Keratinocyte (primary cell): ENCODE results near the gene REV1. TPM values are rescaled to one million over a fixed set of nuclear protein-coding genes. Genes with fewer than 3 reads are reported as not detected.

Experiments
- DNase-seq: peaks from one replicate; pipeline ENCODE4 v3.0.0-alpha.2; 2011; ENCODE audit warnings: low read depth, missing footprints, low spot score
- FAIRE-seq: peaks from 2 replicates; lab custom pipeline; 2011; peaks lifted over from hg19 to GRCh38; lab: Jason Lieb, UNC
- H2AFZ ChIP-seq: 2 replicates; pipeline ENCODE4 v1.6.0; 2012; ENCODE audit warnings: low read length, control low read depth, inconsistent platforms; ENCODE audit not compliant: control insufficient read depth
- H3K27ac ChIP-seq: 2 replicates; pipeline ENCODE4 v1.5.1; 2011; ENCODE audit warnings: low read length; ENCODE audit not compliant: control insufficient read depth, insufficient read depth
- H3K27me3 ChIP-seq: 3 replicates; pipeline ENCODE4 v1.6.0; 2011; ENCODE audit warnings: low read length; ENCODE audit not compliant: control insufficient read depth, insufficient read depth; ENCODE audit errors: extremely low read depth
- H3K36me3 ChIP-seq, 2 experiments: 2 replicates in 1 of 2; 3 replicates in 1 of 2; pipeline ENCODE4 v1.5.1; 2011; ENCODE audit warnings: low read length in 2 of 2, mild to moderate bottlenecking in 1 of 2; ENCODE audit not compliant: control insufficient read depth in 2 of 2, insufficient read depth in 2 of 2; ENCODE audit errors: extremely low read depth in 1 of 2
- H3K4me1 ChIP-seq: 3 replicates; pipeline ENCODE4 v1.5.1; 2011; ENCODE audit warnings: low read length; ENCODE audit not compliant: control insufficient read depth, insufficient read depth; ENCODE audit errors: extremely low read depth
- H3K4me2 ChIP-seq: 3 replicates; pipeline ENCODE4 v1.6.0; 2011; ENCODE audit warnings: low read depth, low read length; ENCODE audit not compliant: control insufficient read depth, insufficient read depth; ENCODE audit errors: extremely low read depth
- H3K4me3 ChIP-seq, 3 experiments: fragments of 200-600 bp in 1 of 3; sonication (generic) in 1 of 3; 2 replicates in 2 of 3; 3 replicates in 1 of 3; pipeline ENCODE4 v1.5.1; 2011 to 2016; ENCODE audit warnings: low read length in 3 of 3, mild to moderate bottlenecking in 3 of 3, control low read depth in 2 of 3, inconsistent platforms in 1 of 3, low read depth in 1 of 3, mixed read lengths in 1 of 3, mixed run types in 1 of 3, moderate library complexity in 1 of 3; ENCODE audit not compliant: control insufficient read depth in 2 of 3, insufficient read depth in 2 of 3; ENCODE audit errors: extremely low read depth in 1 of 3
- H3K79me2 ChIP-seq: 2 replicates; pipeline ENCODE4 v1.6.0; 2012; ENCODE audit warnings: low read length; ENCODE audit not compliant: control insufficient read depth, insufficient read depth
- H3K9ac ChIP-seq: 3 replicates; pipeline ENCODE4 v1.6.0; 2011; ENCODE audit warnings: low read length; ENCODE audit not compliant: control insufficient read depth, insufficient read depth; ENCODE audit errors: extremely low read depth
- H3K9me1 ChIP-seq: 3 replicates; pipeline ENCODE4 v1.6.0; 2011; ENCODE audit warnings: low read length; ENCODE audit not compliant: control insufficient read depth, insufficient read depth; ENCODE audit errors: extremely low read depth
- H3K9me3 ChIP-seq: 2 replicates; pipeline ENCODE4 v1.5.1; 2012; ENCODE audit warnings: low read depth, low read length; ENCODE audit not compliant: control insufficient read depth
- H4K20me1 ChIP-seq: 3 replicates; pipeline ENCODE4 v1.6.0; 2011; ENCODE audit warnings: low read length; ENCODE audit not compliant: control insufficient read depth, insufficient read depth; ENCODE audit errors: extremely low read depth
- CTCF ChIP-seq, 3 experiments: IDR thresholded peaks in 1 of 3; conservative IDR thresholded peaks in 1 of 3; optimal IDR thresholded peaks in 1 of 3; 2 replicates in 2 of 3; 3 replicates in 1 of 3; pipeline versions ENCODE3 to v1.5.1; 2011; ENCODE audit warnings: low read length in 3 of 3, mild to moderate bottlenecking in 3 of 3, moderate library complexity in 2 of 3, control low read depth in 1 of 3, inconsistent platforms in 1 of 3; ENCODE audit not compliant: insufficient read depth in 2 of 3; ENCODE audit errors: extremely low read depth in 1 of 3
- EZH2 ChIP-seq: IDR thresholded peaks from one replicate; pipeline ENCODE4 v1.6.1; 2012; ENCODE audit warnings: inconsistent platforms, mild to moderate bottlenecking, low read length, moderate library complexity
- dilution Hi-C: fragments of 300-500 bp; cut with MboI; formaldehyde crosslinking; loops from one replicate; pipeline ENCODE4 v1.7.0; 2020; ENCODE audit warnings: low sequenced_read_pairs; ENCODE audit not compliant: extremely low pct_ligation_motif_present
- polyA plus RNA-seq, 5 experiments: library from polyadenylated mRNA; depleted of rRNA in 3 of 5; stranded (reverse) in 3 of 5; stranded (forward) in 1 of 5; unstranded in 1 of 5; fragments of >200 nt; gene quantifications; 1 replicate in 1 of 5; 2 replicates in 3 of 5; 3 replicates in 1 of 5; pipeline versions ENCODE4 v1.2.1 to v1.2.3, GENCODE V29; 2011 to 2012; ENCODE audit warnings: missing spikeins in 2 of 5, low read depth in 1 of 5, low replicate concordance in 1 of 5

Gene REV1
- polyA plus RNA-seq, 1 donor (not counting 4 experiments of a cell fraction or from before 2014, with no cell fraction given) = 56.4 TPM

GRCh38 chr2:99473518-99474083, 16.2 kb downstream of the REV1 start:
- no peaks in the 10 kb centered on the region for H3K27me3 ChIP-seq
- H3K4me1 ChIP-seq = peaks cover 60% of the 10 kb centered on the region
- FAIRE-seq (no peak), DNase-seq (no peak)
- H3K79me2 ChIP-seq = peaks cover 63% of the 10 kb centered on the region
- peak overlapping the region; percentile 70 for H3K27ac ChIP-seq
- H3K4me2 ChIP-seq = peak overlapping the region; percentile 30
- peaks cover 0 to 4% of the 10 kb centered on the region in 2 experiments for H3K36me3 ChIP-seq
- H3K4me3 ChIP-seq = no peak overlapping the region
- no peaks in the 10 kb centered on the region for H4K20me1 ChIP-seq
- dilution Hi-C loops = no loop called here
- TF ChIP-seq CTCF (optimal IDR thresholded peaks at IDR 0.05 in 1 of 3, IDR thresholded peaks at IDR 0.05 in 1 of 3, conservative IDR thresholded peaks at IDR 0.05 in 1 of 3; ENCODE audit: extremely low read depth in 1 of 3, insufficient read depth in 2 of 3, low read length in 3 of 3) (no peak), EZH2 (no peak)
- H3K9me1 ChIP-seq = no peaks in the 10 kb centered on the region
- no peak overlapping the region for H3K9ac ChIP-seq
- H3K9me3 ChIP-seq = peaks cover 3% of the 10 kb centered on the region
- no peak overlapping the region for H2AFZ ChIP-seq

- no peak for FAIRE-seq
- peaks cover 0 to 3% of the 10 kb centered on the region in 2 experiments for H3K36me3 ChIP-seq
- no peak for TF ChIP-seq EZH2
- no peak for TF ChIP-seq CTCF (optimal IDR thresholded peaks at IDR 0.05 in 1 of 3, IDR thresholded peaks at IDR 0.05 in 1 of 3, conservative IDR thresholded peaks at IDR 0.05 in 1 of 3; ENCODE audit: extremely low read depth in 1 of 3, insufficient read depth in 2 of 3, low read length in 3 of 3)
- no peak overlapping the region for H2AFZ ChIP-seq
- H3K4me2 ChIP-seq = peak overlapping the region; percentile 59
- no peaks in the 10 kb centered on the region for H4K20me1 ChIP-seq
- H3K4me3 ChIP-seq = no peak overlapping the region
- H3K79me2 ChIP-seq = peaks cover 62% of the 10 kb centered on the region
- peak overlapping the region; percentile 2 for H3K9ac ChIP-seq
- H3K4me1 ChIP-seq = peaks cover 60% of the 10 kb centered on the region
- peaks cover 3% of the 10 kb centered on the region for H3K9me3 ChIP-seq
- dilution Hi-C loops = no loop called here
- H3K27ac ChIP-seq = peak overlapping the region; percentile 70
- no peak for DNase-seq
- no peaks in the 10 kb centered on the region for H3K27me3 ChIP-seq
- H3K9me1 ChIP-seq = no peaks in the 10 kb centered on the region
These were observed 17.2 kb downstream of the REV1 start for GRCh38 chr2:99472600-99472960.
